ENCODE results near the gene CENPP.

Gene CENPP

DNA sequence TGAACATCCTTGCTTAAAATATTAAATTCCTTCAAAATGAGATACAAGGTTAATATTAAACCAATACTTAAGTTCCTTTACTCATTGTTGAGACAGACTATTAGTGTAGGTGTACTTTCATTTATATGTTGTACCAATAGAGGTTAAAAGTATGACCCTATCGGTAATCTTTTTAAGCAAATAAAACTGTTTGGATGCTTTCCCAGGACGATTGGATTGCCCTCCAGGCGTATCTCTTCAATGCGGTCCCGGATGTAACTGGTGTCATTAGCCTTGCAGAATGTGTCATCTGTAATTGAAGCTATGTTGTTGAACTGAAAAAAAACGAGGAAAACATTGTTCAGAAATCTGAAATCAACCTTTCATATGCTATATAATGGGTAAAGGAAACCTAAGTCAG lies 59.7 kb downstream of the CENPP start:
- no peaks in the 10 kb centered on the region for H3K9me3 ChIP-seq
- no peak for TF ChIP-seq CTCF (IDR thresholded peaks at IDR 0.05)
- H3K36me3 ChIP-seq, result no peaks in the 10 kb centered on the region
- H3K27me3 ChIP-seq, result no peaks in the 10 kb centered on the region
- H3K4me3 ChIP-seq (ENCODE audit: low read depth in 1 of 2, low read length in 1 of 2), result no peak overlapping the region
- H3K27ac ChIP-seq, result no peak overlapping the region
- H3K4me1 ChIP-seq (ENCODE audit: control insufficient read depth in 1 of 2, insufficient read depth in 1 of 2, low read depth in 1 of 2, low read length in 1 of 2), result no peaks in the 10 kb centered on the region

DNA sequence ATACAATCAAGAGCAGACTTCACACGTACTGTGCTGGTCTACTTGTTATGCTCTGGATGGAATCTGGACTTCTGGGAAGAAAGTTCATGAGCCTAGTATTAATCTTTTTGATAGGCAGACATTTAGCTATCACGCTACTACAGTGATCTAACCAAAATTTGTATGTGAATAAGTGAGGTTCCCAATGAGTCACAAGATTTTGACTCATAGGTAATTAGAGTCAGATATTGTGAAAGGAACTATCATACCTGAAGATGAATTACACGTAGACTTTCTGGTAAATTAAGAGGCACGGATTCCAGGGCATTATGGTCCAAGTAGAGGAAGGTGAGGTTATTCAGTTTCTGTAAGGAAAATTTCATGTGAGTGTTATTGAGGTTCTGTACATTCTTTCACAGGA lies 60.2 kb downstream of the CENPP start:
- Histone ChIP-seq H3K27ac (no peak overlapping the region), H3K9me3 (no peaks in the 10 kb centered on the region), H3K4me3 (ENCODE audit: low read depth in 1 of 2, low read length in 1 of 2) (no peak overlapping the region), H3K4me1 (ENCODE audit: control insufficient read depth in 1 of 2, insufficient read depth in 1 of 2, low read depth in 1 of 2, low read length in 1 of 2) (no peaks in the 10 kb centered on the region), H3K36me3 (no peaks in the 10 kb centered on the region), H3K27me3 (no peaks in the 10 kb centered on the region)
- no peak for TF ChIP-seq CTCF (IDR thresholded peaks at IDR 0.05)

GRCh38 chr9:92392690-92393089 lies 66.9 kb downstream of the CENPP start:
- Histone ChIP-seq H3K4me3 (ENCODE audit: low read depth in 1 of 2, low read length in 1 of 2) (no peak overlapping the region), H3K27me3 (no peaks in the 10 kb centered on the region), H3K4me1 (ENCODE audit: control insufficient read depth in 1 of 2, insufficient read depth in 1 of 2, low read depth in 1 of 2, low read length in 1 of 2) (no peaks in the 10 kb centered on the region), H3K9me3 (no peaks in the 10 kb centered on the region), H3K36me3 (no peaks in the 10 kb centered on the region), H3K27ac (no peak overlapping the region)
- no peak for TF ChIP-seq CTCF (IDR thresholded peaks at IDR 0.05)

DNA sequence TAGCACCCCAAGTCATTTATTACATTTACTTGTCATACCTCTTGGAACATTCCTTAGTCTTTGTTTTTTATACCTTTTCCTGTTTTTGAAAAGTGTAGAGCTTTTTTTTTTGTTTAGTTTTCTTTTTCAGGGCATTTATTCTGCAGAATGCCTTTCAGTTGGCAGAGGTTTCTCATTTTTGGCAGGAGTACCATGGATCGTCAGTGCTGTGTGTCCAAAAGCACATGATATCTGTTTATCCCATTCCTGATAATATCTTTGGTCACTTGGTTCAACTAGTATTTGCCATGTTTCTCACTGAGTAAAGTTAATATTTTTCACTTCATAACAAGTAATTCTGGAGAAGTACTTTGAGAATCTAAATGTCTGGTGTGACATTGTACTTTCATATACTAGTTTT lies 67.9 kb downstream of the CENPP start:
- H3K4me3 ChIP-seq (ENCODE audit: low read depth in 1 of 2, low read length in 1 of 2), result no peak overlapping the region
- no peaks in the 10 kb centered on the region for H3K36me3 ChIP-seq
- no peak overlapping the region for H3K27ac ChIP-seq
- TF ChIP-seq CTCF (IDR thresholded peaks at IDR 0.05), result no peak
- H3K27me3 ChIP-seq, result no peaks in the 10 kb centered on the region
- no peaks in the 10 kb centered on the region for H3K4me1 ChIP-seq (ENCODE audit: control insufficient read depth in 1 of 2, insufficient read depth in 1 of 2, low read depth in 1 of 2, low read length in 1 of 2)
- H3K9me3 ChIP-seq, result no peaks in the 10 kb centered on the region

- TF ChIP-seq CTCF (IDR thresholded peaks at IDR 0.05), result no peak
- no peak overlapping the region for H3K4me3 ChIP-seq (ENCODE audit: low read depth in 1 of 2, low read length in 1 of 2)
Observed at GRCh38 chr9:92395617-92396016, 69.9 kb downstream of the CENPP start.

GRCh38 chr9:92397853-92398252 lies 72.1 kb downstream of the CENPP start:
- Histone ChIP-seq H3K27me3 (no peaks in the 10 kb centered on the region), H3K4me3 (ENCODE audit: low read depth in 1 of 2, low read length in 1 of 2) (no peak overlapping the region), H3K36me3 (no peaks in the 10 kb centered on the region), H3K4me1 (ENCODE audit: control insufficient read depth in 1 of 2, insufficient read depth in 1 of 2, low read depth in 1 of 2, low read length in 1 of 2) (no peaks in the 10 kb centered on the region), H3K27ac (no peak overlapping the region), H3K9me3 (no peaks in the 10 kb centered on the region)
- TF ChIP-seq CTCF (IDR thresholded peaks at IDR 0.05), result no peak

More at GRCh38 chr9:92395617-92396016, 69.9 kb downstream of the CENPP start:
- Histone ChIP-seq H3K4me1 (ENCODE audit: control insufficient read depth in 1 of 2, insufficient read depth in 1 of 2, low read depth in 1 of 2, low read length in 1 of 2) (no peaks in the 10 kb centered on the region), H3K27me3 (no peaks in the 10 kb centered on the region), H3K9me3 (no peaks in the 10 kb centered on the region), H3K27ac (no peak overlapping the region), H3K36me3 (no peaks in the 10 kb centered on the region)
